Adipocyte (in vitro differentiated cells): Measurements from ENCODE around the gene SOX13.
A peak's percentile ranks its signal among the peaks of the same experiment; 100 is the strongest.

Experiments used
- DNase-seq: peaks from one replicate; pipeline ENCODE4 v3.0.0-alpha.2; 2015; ENCODE audit warnings: low read depth
- H3K27me3 ChIP-seq: replicated peaks from 2 replicates; pipeline ENCODE4 v1.7.0; 2013; ENCODE audit warnings: mild to moderate bottlenecking, low read length, moderate library complexity; ENCODE audit not compliant: control insufficient read depth, insufficient read depth
- H3K36me3 ChIP-seq: 2 replicates; pipeline ENCODE4 v1.7.0; 2013; ENCODE audit warnings: low read length, mild to moderate bottlenecking, moderate library complexity; ENCODE audit not compliant: control insufficient read depth, insufficient read depth, severe bottlenecking
- H3K4me1 ChIP-seq: 2 replicates; pipeline ENCODE4 v1.7.0; 2013; ENCODE audit warnings: mild to moderate bottlenecking, low read length, moderate library complexity; ENCODE audit not compliant: control insufficient read depth, insufficient read depth
- H3K4me3 ChIP-seq: 2 replicates; pipeline ENCODE4 v1.7.0; 2013; ENCODE audit warnings: mild to moderate bottlenecking, low read length, moderate library complexity
- H3K9ac ChIP-seq: 2 replicates; pipeline ENCODE4 v1.7.0; 2013; ENCODE audit warnings: mild to moderate bottlenecking, low read length, moderate library complexity
- H3K9me3 ChIP-seq: 2 replicates; pipeline ENCODE4 v1.7.0; 2013; ENCODE audit warnings: mild to moderate bottlenecking, low read length, moderate library complexity; ENCODE audit not compliant: control insufficient read depth

SOX13 gene

GRCh38 chr1:204162494-204163074 lies 89.7 kb downstream of the SOX13 start:
- H3K27me3 ChIP-seq = peaks cover 74% of the 10 kb centered on the region
- no peak overlapping the region for H3K4me3 ChIP-seq
- no peaks in the 10 kb centered on the region for H3K9me3 ChIP-seq
- H3K4me1 ChIP-seq = no peaks in the 10 kb centered on the region
- H3K9ac ChIP-seq = no peak overlapping the region
- DNase-seq = peak; percentile 86
- no peaks in the 10 kb centered on the region for H3K36me3 ChIP-seq

DNA sequence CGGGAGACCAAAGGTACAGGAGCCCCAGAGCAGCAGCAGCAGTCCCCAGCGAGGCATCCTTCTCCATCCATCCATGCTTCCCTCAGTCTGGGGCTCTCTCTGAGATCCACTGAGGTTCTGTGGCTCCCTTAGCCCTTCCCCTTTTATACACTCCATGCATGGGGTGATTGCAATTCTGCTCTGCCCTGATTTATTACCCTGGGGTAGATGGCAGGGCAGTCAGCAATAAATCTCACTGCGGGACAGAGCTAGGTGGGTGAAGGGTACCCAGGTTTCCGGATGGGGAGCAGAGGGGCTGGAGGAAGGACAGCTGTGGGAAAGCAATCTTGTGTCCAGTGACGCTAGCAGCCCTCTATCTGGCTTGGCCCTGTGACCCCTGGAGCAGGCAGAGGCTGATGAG lies 93.3 kb downstream of the SOX13 start, which contains the start of gene REN:
Gene REN, minus strand, starts transcription at position 119 of the 400 bp plus-strand sequence. Its CDS starts 44 bp downstream, at position 75.
- peaks cover 48% of the 10 kb centered on the region for H3K27me3 ChIP-seq
- H3K36me3 ChIP-seq = no peaks in the 10 kb centered on the region
- H3K4me1 ChIP-seq = no peaks in the 10 kb centered on the region
- no peak within 1 kb of the TSS for H3K9ac ChIP-seq
- DNase-seq = no peak
- peaks cover 2% of the 10 kb centered on the region for H3K9me3 ChIP-seq
- no peak within 1 kb of the TSS for H3K4me3 ChIP-seq

- Histone ChIP-seq H3K27me3 (peaks cover 37% of the 10 kb centered on the region), H3K36me3 (no peaks in the 10 kb centered on the region), H3K4me3 (no peak overlapping the region), H3K4me1 (no peaks in the 10 kb centered on the region), H3K9me3 (peaks cover 2% of the 10 kb centered on the region), H3K9ac (no peak overlapping the region)
- DNase-seq = no peak
Observed at GRCh38 chr1:204167730-204168129, 94.8 kb downstream of the SOX13 start.

- Histone ChIP-seq H3K4me3 (no peak overlapping the region), H3K9me3 (peaks cover 2% of the 10 kb centered on the region), H3K4me1 (no peaks in the 10 kb centered on the region), H3K36me3 (no peaks in the 10 kb centered on the region), H3K9ac (no peak overlapping the region), H3K27me3 (peaks cover 28% of the 10 kb centered on the region)
- DNase-seq = no peak
Observed at GRCh38 chr1:204169858-204170257, 96.9 kb downstream of the SOX13 start.

- no peak for DNase-seq
- H3K9ac ChIP-seq = no peak overlapping the region
- peaks cover 30% of the 10 kb centered on the region for H3K27me3 ChIP-seq
- H3K4me1 ChIP-seq = no peaks in the 10 kb centered on the region
- no peaks in the 10 kb centered on the region for H3K36me3 ChIP-seq
- H3K9me3 ChIP-seq = peaks cover 2% of the 10 kb centered on the region
- no peak overlapping the region for H3K4me3 ChIP-seq
Observed at GRCh38 chr1:204170494-204171155, 97.7 kb downstream of the SOX13 start.

DNA sequence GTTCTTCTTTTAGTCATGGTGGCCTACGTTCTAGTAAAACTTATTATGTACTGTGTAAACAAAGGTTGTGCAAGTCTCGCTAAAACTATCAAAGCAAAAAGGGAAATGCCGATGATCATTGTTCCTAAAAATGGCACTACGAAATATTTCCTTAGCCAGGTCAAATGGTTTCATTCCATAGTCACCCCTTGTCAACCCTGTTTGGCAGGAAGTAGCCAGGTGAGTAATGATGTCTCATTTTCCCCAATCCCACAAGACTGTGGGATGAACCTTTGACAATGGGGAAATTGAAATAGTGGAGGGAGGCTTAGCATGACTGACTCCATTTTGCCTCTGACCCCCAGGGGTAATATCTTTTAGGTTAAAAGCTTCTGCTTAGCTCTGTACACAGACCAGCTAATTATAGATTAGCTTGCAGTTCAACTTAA lies 98.8 kb downstream of the SOX13 start:
- Histone ChIP-seq H3K9me3 (peaks cover 2% of the 10 kb centered on the region), H3K4me3 (no peak overlapping the region), H3K4me1 (no peaks in the 10 kb centered on the region), H3K9ac (no peak overlapping the region), H3K36me3 (no peaks in the 10 kb centered on the region), H3K27me3 (peaks cover 31% of the 10 kb centered on the region)
- peak; percentile 46 for DNase-seq

DNA sequence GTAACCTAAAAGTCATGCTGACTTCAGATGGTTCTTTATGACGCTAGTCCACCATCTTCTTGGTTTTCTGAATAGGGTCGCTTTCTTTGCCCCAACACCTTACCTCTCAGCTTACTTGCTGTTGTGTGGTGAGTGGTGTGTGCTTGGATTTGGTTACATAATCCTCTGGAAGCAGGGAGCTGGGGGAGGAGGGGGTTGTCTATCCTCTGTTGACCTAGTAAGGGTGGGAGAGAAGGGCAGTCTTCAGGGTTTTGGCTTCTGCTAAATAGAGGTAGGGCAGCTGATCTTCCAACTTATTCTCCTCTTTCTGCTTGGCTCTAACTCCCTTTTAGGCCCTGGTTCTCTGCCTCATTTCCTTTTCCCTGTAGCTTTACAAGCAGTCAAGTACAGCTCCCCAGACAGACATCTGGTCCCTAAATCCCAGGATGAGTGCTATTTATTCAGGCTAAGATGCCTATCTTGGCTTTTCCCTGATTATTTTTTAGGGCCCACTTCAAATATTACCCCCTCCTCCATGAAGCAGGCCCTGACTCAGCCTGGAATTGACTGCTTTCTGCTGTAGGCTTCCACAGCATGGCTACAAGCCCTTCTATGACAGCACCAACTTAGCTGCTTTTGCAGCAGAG lies 99.6 kb downstream of the SOX13 start:
- no peak for DNase-seq
- peaks cover 2% of the 10 kb centered on the region for H3K9me3 ChIP-seq
- no peak overlapping the region for H3K9ac ChIP-seq
- peaks cover 31% of the 10 kb centered on the region for H3K27me3 ChIP-seq
- no peaks in the 10 kb centered on the region for H3K36me3 ChIP-seq
- H3K4me1 ChIP-seq = no peaks in the 10 kb centered on the region
- H3K4me3 ChIP-seq = no peak overlapping the region

DNA sequence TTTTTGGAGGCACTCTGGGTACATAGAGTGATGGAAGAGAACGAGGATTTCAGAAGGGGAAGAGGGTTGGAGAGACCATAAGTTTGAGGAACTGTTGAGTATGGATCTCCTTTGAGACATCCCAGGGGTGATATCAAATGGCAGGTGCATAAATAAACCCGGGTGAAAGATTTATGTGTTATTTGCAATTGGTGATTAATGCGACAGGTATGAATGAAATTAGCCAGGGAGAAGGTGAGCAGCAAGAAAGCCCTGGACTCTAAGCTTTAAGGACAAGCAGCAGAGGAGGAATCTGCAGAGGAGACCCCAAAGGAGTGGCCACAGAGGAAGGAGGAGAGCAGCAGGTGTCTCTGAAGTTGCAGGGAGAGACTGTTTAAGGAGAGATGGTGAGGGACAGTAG lies 102.0 kb downstream of the SOX13 start:
- DNase-seq = no peak
- Histone ChIP-seq H3K4me3 (no peak overlapping the region), H3K4me1 (no peaks in the 10 kb centered on the region), H3K36me3 (no peaks in the 10 kb centered on the region), H3K9me3 (no peaks in the 10 kb centered on the region), H3K27me3 (peaks cover 47% of the 10 kb centered on the region), H3K9ac (no peak overlapping the region)

DNA sequence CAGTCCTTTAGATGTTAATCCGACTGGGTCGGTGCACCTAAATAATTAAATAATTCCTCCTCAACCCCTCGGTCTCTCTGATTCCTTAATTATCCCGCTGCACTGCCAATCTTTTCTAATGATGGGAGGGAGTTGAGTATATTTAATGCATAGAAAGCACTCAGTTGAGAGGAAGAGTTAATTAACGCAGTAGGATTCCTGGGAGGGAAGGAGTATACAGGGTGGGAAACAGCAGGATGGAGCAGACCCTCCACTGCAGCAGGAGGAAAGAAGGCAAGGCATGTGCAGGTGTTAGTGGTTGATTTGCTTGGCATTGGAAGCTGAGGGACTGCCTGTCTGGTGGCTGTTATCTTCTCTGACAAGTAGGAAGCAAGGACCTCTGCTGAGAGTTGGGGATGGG lies 103.1 kb downstream of the SOX13 start:
- no peak for DNase-seq
- Histone ChIP-seq H3K36me3 (no peaks in the 10 kb centered on the region), H3K9me3 (no peaks in the 10 kb centered on the region), H3K9ac (no peak overlapping the region), H3K4me3 (no peak overlapping the region), H3K4me1 (no peaks in the 10 kb centered on the region), H3K27me3 (peaks cover 51% of the 10 kb centered on the region)

- no peaks in the 10 kb centered on the region for H3K9me3 ChIP-seq
- H3K4me1 ChIP-seq = no peaks in the 10 kb centered on the region
- no peak overlapping the region for H3K4me3 ChIP-seq
- no peak overlapping the region for H3K9ac ChIP-seq
- no peak for DNase-seq
- no peaks in the 10 kb centered on the region for H3K36me3 ChIP-seq
- peaks cover 57% of the 10 kb centered on the region for H3K27me3 ChIP-seq
Observed at GRCh38 chr1:204177133-204177532, 104.2 kb downstream of the SOX13 start.
